Measurements from ENCODE around the gene SLC16A8. TPM values are rescaled to one million over a fixed set of nuclear protein-coding genes. Genes with fewer than 3 reads are reported as not detected.

SLC16A8 gene
- total RNA-seq, 1 donor from 2014 or later, result 0.20 TPM

DNA sequence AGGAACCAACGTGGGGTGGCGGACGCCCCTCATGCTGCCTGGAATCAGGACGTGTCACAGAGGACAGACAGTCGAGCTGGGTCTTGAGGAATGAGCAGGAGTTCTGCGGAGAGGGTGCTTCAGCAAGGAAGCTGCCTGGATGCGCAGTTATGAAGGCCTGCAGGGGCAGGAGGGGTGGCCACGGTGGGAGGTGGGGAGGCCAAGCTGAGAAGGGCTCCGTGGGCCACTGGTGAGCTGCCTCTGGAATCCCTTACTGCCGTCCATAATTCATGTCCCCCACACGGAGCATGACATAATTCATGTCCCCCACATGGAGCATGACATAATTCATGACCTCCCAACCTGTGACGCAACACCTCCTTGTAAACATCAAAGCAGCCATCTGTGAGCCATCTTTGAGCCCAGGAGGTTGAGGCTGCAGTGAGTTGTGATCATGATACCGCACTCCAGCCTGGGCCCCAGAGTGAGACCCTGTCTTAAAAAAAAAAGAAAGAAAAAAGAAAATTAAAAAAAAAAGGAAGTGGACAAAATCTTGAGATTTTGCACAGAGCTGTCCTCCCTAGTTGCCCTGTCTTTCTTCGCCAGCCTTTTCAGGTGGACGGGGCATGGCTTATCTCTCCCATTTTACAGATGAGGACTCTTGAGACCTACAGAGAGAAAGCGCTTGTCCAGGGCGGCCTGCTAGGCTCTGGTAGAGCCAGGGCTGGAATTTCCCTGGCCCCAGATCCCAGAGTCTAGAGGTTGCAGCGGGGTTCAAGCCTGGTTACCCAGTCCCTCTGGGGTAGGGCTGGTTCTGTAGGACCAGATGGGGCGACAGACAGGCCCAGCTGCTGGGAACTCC, 51.1 kb downstream of the SLC16A8 start:
- no peak for DNase-seq (ENCODE audit: low read depth, low spot score)

GRCh38 chr22:38031491-38031890, 52.5 kb downstream of the SLC16A8 start:
- DNase-seq (ENCODE audit: low read depth, low spot score), result no peak

GRCh38 chr22:38030311-38031133, 53.5 kb downstream of the SLC16A8 start:
- no peak for DNase-seq (ENCODE audit: low read depth, low spot score)

DNA sequence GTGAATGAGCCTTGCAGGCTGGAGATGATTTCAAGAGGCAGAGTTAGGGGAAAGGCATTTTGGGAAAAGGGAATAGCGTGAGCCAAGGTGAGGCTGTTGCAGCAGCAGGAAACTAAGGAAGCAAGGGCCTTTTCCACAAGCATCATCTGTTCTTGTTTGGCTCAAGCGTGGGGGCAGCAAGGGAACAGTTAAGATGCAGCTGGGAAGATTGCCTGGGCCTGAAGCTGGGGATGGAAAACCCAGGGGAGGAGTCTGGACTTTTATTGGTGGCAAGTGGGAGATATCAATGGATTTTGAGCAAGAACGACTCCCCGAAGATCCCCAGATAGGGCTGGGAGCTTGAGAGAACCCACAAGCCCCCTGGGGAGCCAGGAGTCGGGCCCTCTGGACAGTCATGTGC, 54.1 kb downstream of the SLC16A8 start:
- DNase-seq (ENCODE audit: low read depth, low spot score), result no peak

GRCh38 chr22:38029370-38029769, 54.6 kb downstream of the SLC16A8 start:
- DNase-seq (ENCODE audit: low read depth, low spot score), result no peak

GRCh38 chr22:38028344-38029130, 55.4 kb downstream of the SLC16A8 start:
- DNase-seq (ENCODE audit: low read depth, low spot score), result no peak

Other genes starting within 250 kb of the SLC16A8 start
- 25.7 and 27.1 TPM in 2 replicates for gene ANKRD54, start 239.8 kb downstream of the SLC16A8 start, total RNA-seq
- gene EIF3L, start 234.8 kb downstream of the SLC16A8 start, total RNA-seq, result 388 and 436 TPM in 2 replicates
- gene MICALL1, start 177.9 kb downstream of the SLC16A8 start, total RNA-seq, result 24.5 and 30.9 TPM in 2 replicates
- gene C22orf23, start 130.6 kb downstream of the SLC16A8 start, total RNA-seq, result 0.26 TPM in 1 of 2 replicates, not detected in the other
- gene POLR2F, start 130.5 kb downstream of the SLC16A8 start, total RNA-seq, result 66.0 and 95.3 TPM in 2 replicates
- gene SOX10, start 99.6 kb downstream of the SLC16A8 start, total RNA-seq, result not detected in 2 replicates
- gene PICK1, start 26.8 kb downstream of the SLC16A8 start, total RNA-seq, result 8.7 and 12.9 TPM in 2 replicates
- gene BAIAP2L2, start 26.5 kb upstream of the SLC16A8 start, total RNA-seq, result under 0.01 and 0.71 TPM in 2 replicates
- 2.0 and 3.9 TPM in 2 replicates for gene PLA2G6, start 97.6 kb upstream of the SLC16A8 start, total RNA-seq
- 66.0 and 72.1 TPM in 2 replicates for gene MAFF, start 117.8 kb upstream of the SLC16A8 start, total RNA-seq
- 28.5 and 43.7 TPM in 2 replicates for gene TMEM184B, start 188.8 kb upstream of the SLC16A8 start, total RNA-seq
- gene CSNK1E, start 233.2 kb upstream of the SLC16A8 start, total RNA-seq, result 123 and 124 TPM in 2 replicates

All from pulmonary artery endothelial cell (primary cell).